ENCODE results near the gene B2M. TPM values are rescaled to one million over a fixed set of nuclear protein-coding genes. Genes with fewer than 3 reads are reported as not detected.

B2M gene
- total and polyA plus RNA-seq, 2 of the 13 experiments (the other 11 are each of a cell fraction or from before 2014, with no cell fraction given) = 784 to 857 TPM

- TF ChIP-seq FOXO4 (CRISPR knock-in tag; conservative IDR thresholded peaks at IDR 0.05) (no peak), DRAP1 (CRISPR knock-in tag; IDR thresholded peaks at IDR 0.05) (peak; percentile 98), ETV5 (CRISPR knock-in tag; IDR thresholded peaks at IDR 0.05; ENCODE audit: borderline replicate concordance) (no peak), MLX (CRISPR knock-in tag; IDR thresholded peaks at IDR 0.05) (0 out of 2 replicates have a peak, but pooled peaks have one; percentile 30), ZNF556 (CRISPR knock-in tag; IDR thresholded peaks at IDR 0.05; ENCODE audit: borderline replicate concordance) (no peak; the same call in 1 of the 2 replicates), HDAC1 (CRISPR knock-in tag; IDR thresholded peaks at IDR 0.05) (peak; percentile 71; the same call in 1 of the 2 replicates), CCDC6 (CRISPR knock-in tag; IDR thresholded peaks at IDR 0.05) (peak; percentile 86), ZNF256 (CRISPR knock-in tag; conservative IDR thresholded peaks at IDR 0.05) (no peak), PREB (CRISPR knock-in tag; IDR thresholded peaks at IDR 0.05) (no peak), SCMH1 (CRISPR knock-in tag; IDR thresholded peaks at IDR 0.05; ENCODE audit: borderline replicate concordance) (no peak), PAX8 (CRISPR knock-in tag; IDR thresholded peaks at IDR 0.05; ENCODE audit: borderline replicate concordance) (no peak), ZMYM4 (CRISPR knock-in tag; IDR thresholded peaks at IDR 0.05) (peak; percentile 83), NR2F2 (IDR thresholded peaks at IDR 0.05; ENCODE audit: borderline replicate concordance, low read depth) (no peak), RXRB (CRISPR knock-in tag; IDR thresholded peaks at IDR 0.05; ENCODE audit: borderline replicate concordance) (peak; percentile 17; the same call in 1 of the 2 replicates), SOX6 (IDR thresholded peaks at IDR 0.05) (no peak), SOX6 (CRISPR knock-in tag; IDR thresholded peaks at IDR 0.05) (peak; percentile 24; the same call in 1 of the 2 replicates), ZNF34 (CRISPR knock-in tag; IDR thresholded peaks at IDR 0.05; ENCODE audit: borderline replicate concordance) (no peak), MIER2 (CRISPR knock-in tag; IDR thresholded peaks at IDR 0.05) (no peak), RARG (CRISPR knock-in tag; IDR thresholded peaks at IDR 0.05; ENCODE audit: low read depth) (no peak), ZNF691 (CRISPR knock-in tag; IDR thresholded peaks at IDR 0.05; ENCODE audit: borderline replicate concordance, low read depth) (peak; percentile 54; the same call in 1 of the 2 replicates), POLR2AphosphoS5 (IDR thresholded peaks at IDR 0.05; ENCODE audit: low read depth, low read length) (peak; percentile 100), TEAD2 (CRISPR knock-in tag; IDR thresholded peaks at IDR 0.05) (no peak), HNRNPL (IDR thresholded peaks at IDR 0.05; ENCODE audit: low read depth, low read length) (peak; percentile 96), ZNF777 (CRISPR knock-in tag; IDR thresholded peaks at IDR 0.05) (peak; percentile 51; the same call in 1 of the 2 replicates), CREB1 (IDR thresholded peaks at IDR 0.05) (peak; percentile 96), CREB1 (CRISPR knock-in tag; IDR thresholded peaks at IDR 0.05) (peak; percentile 99)
Measured at GRCh38 chr15:44711096-44711742, at the start of gene B2M, which contains the start of gene PATL2 (continued).
